GM18511 (cell line): Measurements from ENCODE around the gene ORC4.
A peak's percentile ranks its signal among the peaks of the same experiment; 100 is the strongest.

Experiments used
- ATAC-seq: cut with Tn5 transposase; IDR thresholded peaks from one replicate; pipeline ENCODE4 v1.9.1; 2021; ENCODE audit warnings: mild to moderate bottlenecking, moderate library complexity; ENCODE audit not compliant: unreplicated experiment

The ORC4 gene

DNA sequence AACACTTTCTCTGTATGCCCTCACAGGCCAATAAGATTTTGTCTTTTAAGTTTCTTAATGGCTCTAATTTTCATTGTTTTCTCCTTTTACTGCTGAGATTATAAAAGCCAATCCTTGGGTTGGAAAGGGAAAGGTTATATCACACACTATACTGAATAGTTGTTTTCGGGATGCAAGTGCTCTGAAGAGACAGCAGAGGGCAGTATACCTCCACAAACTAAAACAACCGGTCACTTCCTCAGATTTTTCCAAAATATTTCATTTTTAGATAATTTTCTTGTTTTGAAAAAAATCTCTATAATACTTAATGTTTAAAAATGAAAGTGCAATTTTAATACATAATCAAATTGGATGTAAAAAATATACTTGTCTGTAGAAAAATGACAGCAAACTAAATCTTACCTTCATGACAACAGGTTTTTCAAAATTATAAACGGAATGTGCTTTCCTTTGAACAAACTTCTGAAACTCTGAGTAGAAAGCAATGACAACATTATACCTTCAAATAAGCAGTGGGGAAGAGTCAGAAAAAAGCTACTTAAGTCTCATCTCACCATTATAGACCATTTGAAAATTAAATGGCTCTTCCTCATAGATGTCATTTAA, 82.7 kb downstream of the ORC4 start:
- peak; percentile 76 for ATAC-seq

- no peak for ATAC-seq
These were observed 85.5 kb downstream of the ORC4 start for GRCh38 chr2:147934881-147935620.

DNA sequence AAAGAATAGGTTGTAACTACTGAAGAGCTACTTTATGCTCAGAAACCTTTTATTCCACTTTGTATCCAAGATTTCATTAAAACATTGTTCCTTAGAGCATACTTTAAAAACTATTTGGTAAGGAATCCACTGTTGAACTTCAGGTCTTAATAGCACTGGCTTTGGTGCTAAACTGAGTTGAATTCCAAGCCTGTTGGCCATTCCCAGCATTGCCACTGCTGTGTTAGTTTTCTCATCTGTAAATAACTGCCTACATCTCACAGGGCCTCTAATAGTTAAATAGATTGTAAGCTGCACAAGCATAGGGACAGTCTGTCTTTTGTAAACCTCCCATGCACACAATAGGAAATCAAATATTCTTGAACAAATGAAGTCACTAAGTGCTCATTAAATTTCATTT, 86.6 kb downstream of the ORC4 start:
- no peak for ATAC-seq

GRCh38 chr2:147927053-147927588, 93.4 kb downstream of the ORC4 start:
- no peak for ATAC-seq

GRCh38 chr2:147925886-147926285, 94.7 kb downstream of the ORC4 start:
- ATAC-seq: no peak

- no peak for ATAC-seq
These were observed 95.9 kb downstream of the ORC4 start for GRCh38 chr2:147924647-147925046.

DNA sequence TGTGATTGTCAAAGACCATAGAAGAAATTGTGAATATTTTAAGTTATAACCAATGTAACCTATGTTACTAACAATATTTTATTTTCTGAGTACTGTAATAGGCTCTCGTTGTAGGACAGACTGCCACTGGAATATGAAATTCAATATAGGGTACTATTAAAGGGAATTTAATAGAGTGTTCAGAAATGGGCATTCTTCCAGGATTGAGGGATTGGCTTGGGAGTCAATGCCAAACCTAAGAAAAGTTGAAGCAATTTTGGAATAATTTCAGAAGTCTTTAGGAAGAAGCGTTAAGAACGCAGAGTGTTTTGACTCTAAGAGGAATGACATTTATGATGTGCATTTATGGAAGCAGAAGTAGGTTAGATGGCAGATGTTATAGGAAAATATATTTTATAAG, 96.7 kb downstream of the ORC4 start:
- ATAC-seq: no peak

DNA sequence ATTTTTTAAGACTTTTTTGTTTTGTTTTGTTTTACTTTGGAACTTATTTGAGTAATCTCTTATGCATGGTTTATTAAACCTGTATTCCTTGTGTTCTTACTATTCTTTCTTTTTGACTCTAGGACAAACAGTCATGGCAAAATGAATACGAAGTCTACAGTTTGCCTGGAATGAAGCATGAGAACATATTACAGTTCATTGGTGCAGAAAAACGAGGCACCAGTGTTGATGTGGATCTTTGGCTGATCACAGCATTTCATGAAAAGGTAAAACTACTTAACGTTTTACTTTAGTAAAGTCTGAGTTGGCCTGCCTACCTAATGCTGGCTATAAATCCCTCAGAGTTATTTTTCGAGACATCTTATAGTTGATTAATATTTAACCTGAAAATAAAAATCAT, 103.4 kb downstream of the ORC4 start:
- ATAC-seq: no peak

- ATAC-seq: no peak
These were observed 103.8 kb downstream of the ORC4 start for GRCh38 chr2:147916723-147917122.

GRCh38 chr2:147916067-147916466, 104.5 kb downstream of the ORC4 start:
- ATAC-seq: no peak

- ATAC-seq: no peak
These were observed 106.6 kb downstream of the ORC4 start for GRCh38 chr2:147913701-147914480.

DNA sequence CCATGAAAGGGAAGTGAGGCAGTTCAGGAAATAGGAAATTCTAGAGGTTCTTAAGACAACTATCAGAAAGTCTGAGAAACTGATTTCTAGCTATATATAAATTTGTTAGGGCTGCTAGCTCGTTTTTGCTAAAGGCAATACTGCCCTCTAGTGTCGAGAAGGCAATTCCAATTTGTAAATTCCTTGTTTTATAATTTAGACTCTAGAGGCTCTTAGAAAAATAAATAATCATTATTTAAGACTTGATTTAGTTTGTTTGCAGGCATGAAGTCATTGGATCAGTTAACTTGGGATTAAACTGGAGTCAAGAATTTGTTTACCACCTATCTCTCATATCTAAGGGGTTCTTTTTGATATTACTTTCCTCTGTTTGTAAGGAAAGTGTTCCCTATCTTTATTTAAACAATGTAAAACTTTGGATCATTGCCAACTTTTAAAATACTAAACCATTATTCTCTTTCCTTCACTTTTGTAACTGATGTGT, 109.5 kb downstream of the ORC4 start:
- ATAC-seq: no peak

DNA sequence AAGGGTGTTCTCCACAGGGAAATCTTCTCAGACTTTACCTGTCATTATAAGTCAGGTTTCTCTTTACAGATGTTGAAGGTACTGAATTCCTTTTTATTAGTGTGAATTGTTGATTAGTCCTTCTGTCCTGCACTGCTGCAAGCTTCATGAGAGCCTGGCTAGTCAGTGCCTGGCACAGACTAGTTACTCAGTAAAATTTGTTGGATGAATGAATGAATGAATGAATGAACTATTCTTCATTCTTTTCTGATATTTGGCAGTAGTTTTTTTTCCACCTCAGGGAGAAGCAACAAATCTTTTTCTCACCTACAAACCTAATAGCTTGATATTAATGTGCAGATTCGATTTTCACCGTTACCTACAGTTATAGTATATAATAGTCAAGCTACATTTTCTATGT, 111.4 kb downstream of the ORC4 start:
- ATAC-seq: no peak

DNA sequence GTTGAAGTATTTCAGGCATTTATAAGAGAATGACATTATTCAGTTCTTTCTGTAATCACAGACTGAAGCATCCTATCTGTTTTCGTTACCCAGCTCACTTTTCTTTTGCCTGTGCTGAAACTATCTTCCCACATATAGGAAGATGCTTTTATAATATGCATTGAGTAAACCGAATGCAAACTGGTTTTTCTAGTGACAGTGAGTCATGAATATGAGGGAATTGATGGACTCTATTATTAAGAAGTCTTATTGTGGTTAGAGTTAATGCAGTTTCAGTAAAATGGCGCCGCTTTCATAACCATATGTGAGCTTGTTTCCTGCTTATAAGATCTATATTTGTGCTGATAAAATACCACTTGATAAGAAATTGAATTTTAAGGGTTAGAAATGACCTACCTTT, 116.5 kb downstream of the ORC4 start:
- ATAC-seq: no peak

- peak; percentile 61 for ATAC-seq
These were observed 131.9 kb downstream of the ORC4 start for GRCh38 chr2:147888680-147889079.

DNA sequence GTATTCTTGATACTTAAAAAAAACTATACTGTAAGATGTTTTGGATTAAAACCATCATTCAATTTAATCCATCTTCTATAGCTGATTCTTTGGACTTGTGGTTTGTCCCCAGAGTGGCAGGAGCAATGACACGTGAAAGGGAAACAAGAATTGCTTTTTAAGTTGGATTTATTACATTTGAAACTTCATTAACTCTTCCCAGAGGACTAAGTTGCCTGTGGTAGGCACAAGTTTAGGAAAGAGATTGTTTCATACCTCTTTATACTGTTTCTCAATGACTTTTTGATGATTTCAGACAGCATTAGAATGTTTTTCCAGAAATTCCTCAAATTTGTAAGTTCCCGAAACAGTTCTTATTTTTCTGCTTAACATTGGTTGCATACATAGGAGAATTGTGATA, 134.4 kb downstream of the ORC4 start:
- no peak for ATAC-seq

DNA sequence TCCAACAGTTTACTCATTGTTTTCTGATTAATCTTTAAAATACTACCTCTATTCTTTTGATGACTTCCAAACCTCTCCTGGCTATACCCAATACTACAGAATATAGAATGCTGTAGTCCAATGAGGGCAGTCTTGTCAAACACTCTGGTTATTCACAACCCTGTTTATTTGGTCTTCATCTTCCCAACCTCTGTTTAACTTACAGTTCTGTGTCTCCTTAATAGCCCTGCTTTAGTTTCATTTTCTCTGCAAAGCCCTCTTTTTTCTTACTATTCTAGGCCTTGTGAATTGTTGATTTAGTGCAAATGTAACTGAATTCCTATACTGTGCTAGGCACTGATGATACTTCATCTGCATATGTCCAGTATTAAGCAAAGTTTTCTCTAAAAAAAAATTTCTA, 135.7 kb downstream of the ORC4 start:
- ATAC-seq: no peak

DNA sequence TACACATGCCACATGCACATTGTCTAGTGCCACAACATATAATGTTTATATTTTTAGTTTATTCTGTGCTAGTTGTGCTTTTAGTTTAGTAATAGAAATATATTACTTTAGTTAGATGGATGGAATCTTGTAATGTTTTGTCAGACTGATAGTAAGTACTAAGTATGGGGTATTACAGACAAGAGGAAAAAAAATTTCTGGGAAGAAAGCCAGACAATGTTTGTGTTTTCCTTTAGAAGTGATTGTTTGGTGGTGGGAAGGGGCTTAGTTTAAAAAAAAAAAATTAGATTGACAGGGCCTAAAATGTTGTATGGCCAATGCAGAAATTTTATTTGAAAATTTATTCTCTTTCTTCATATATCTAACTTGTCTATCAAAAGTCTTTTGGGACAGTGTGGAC, 137.9 kb downstream of the ORC4 start:
- ATAC-seq: no peak
